Activated T-helper 1 cell treated with anti-CD3 and anti-CD28 coated beads, Interleukin-2, amount 50 U/mL, for 16 hours (primary cell): ENCODE measurements around the gene EZR.

Source experiments
- DNase-seq, 2 donors: peaks; one replicate each; pipeline ENCODE4 v3.0.0-alpha.2; 2020; ENCODE audit warnings: low read depth in 1 of 2, low spot score in 1 of 2

Gene EZR

GRCh38 chr6:158764183-158764849, 54.9 kb downstream of the EZR start:
- DNase-seq = no peak

DNA sequence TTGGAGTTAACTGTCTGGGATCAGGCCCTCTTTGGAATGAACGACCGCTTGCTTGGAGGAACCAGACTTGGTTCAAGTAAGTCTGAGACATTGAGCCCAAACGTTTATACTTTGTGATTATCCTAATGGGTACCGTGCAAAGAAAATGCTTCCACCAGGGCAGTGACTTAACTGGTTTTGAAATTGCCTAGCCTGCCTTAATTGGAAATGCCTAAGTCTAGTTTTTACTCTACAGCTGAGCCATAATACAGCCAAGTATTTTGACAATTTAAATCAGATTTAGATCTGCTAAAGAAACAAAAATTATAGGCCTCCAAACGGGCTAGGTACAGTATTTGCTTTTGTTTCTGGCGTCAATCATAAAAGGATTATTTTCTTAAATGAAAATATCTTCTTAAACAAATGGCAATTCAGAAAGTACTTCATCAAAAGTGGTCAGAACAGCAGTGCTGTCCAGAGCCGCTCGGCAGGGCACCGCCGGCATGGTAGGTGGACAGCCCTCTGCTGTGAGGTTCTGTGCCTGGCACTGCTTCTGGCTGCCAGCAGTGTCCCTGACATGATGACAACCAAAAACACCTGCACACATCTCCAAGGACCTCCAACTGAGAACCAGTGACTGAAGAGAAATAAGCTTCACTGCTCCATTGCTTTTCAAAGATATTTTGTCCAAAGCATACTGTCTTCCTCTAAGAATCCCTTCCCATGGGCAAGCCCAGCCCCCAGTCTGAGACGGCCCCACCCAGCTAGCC, 55.6 kb downstream of the EZR start:
- DNase-seq = no peak

DNA sequence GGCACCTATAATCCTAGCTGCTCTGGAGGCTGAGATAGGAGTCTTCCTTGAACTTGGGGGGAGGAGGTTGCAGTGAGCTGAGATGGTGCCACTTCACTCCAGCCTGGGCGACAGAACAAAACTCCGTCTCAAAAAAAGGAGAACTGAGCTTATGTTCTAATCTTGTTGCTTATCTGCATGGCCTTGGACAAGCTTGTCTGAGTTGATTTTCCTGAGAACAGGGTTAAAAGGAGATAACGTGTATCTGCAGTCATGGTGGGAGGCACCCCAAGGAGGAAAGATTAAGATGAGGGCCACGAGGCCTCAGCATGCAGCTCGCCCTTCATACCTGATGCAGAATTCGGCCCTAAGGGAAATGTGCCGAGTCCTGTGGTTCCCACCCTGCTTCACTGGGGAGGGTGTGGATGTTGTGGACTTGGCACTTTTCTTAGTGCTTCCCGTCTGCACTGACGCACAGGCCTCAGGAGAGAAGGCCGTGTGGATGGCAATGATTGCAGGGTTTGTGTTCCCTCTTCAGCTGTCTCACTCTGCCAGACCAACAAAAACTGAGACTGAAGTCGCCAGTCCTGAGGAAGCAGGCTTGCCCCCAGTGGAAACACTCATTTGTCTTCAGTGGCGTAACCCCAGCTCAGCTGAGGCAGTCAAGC, 56.3 kb downstream of the EZR start:
- DNase-seq = no peak

GRCh38 chr6:158761746-158762145, 57.4 kb downstream of the EZR start:
- no peak for DNase-seq

- DNase-seq = no peak
Observed at GRCh38 chr6:158760618-158761250, 58.4 kb downstream of the EZR start.

GRCh38 chr6:158759966-158760617, 59.1 kb downstream of the EZR start:
- no peak for DNase-seq

- DNase-seq = no peak
Observed at GRCh38 chr6:158758941-158759479, 60.2 kb downstream of the EZR start.

GRCh38 chr6:158758451-158758860, 60.7 kb downstream of the EZR start:
- DNase-seq = no peak

- DNase-seq = no peak
Observed at GRCh38 chr6:158757753-158758090, 61.4 kb downstream of the EZR start.

DNA sequence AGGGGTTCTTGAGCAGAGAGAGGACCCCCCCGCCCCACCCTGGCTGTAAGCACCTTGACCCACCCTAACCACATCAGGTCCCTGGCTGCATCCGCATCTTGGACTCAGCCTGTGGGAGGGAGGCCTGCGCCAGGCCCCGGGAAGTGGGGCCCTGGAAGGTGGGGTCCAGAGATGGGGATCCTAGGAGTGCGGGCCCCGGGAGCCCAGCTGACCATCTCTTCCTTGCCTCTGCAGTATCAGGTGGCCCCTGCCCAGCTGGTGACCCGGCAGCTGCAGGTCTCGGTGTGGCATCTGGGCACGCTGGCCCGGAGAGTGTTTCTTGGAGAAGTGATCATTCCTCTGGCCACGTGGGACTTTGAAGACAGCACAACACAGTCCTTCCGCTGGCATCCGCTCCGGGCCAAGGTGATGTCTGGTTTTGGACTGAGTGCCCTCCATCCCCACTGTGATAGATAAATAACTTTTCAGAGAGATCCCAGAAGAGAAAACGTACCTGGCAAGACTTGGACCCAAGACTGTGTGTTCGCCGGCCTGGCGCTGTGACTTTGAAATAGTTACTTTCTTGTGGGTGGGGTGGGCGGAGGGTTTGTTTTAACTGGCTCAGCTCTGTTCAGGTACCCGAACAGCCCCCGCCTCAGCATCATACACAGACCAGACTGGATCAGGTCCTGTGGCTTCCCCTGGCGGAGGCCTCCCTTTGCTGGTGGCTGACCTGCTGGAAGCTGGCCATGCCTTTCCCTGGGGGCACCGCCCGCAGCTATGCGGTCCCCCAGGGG, 62.0 kb downstream of the EZR start:
- DNase-seq = no peak

- DNase-seq = no peak
Observed at GRCh38 chr6:158756126-158756525, 63.0 kb downstream of the EZR start.

DNA sequence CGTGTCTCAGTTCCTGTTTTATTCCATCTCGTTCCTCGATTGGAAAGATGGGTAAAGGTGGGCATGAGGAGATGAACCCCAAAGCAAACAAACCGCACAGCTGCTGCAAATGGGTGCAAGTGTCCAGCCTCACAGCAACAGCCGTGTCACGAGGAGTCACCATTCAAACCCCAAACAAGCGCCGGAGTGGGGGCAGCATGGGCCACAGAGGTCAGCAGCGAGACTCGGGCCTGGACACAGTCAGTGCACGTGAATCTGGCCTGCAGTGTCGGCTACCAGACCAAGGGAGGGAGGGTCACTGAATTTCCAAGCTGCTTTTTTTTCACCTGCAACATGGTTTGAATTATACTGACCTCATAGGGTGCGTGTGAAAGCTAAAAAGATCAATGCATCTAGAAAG, 63.5 kb downstream of the EZR start:
- DNase-seq = no peak

GRCh38 chr6:158754738-158755137, 64.4 kb downstream of the EZR start:
- DNase-seq = no peak

- no peak for DNase-seq
Observed at GRCh38 chr6:158753811-158754210, 65.4 kb downstream of the EZR start.

DNA sequence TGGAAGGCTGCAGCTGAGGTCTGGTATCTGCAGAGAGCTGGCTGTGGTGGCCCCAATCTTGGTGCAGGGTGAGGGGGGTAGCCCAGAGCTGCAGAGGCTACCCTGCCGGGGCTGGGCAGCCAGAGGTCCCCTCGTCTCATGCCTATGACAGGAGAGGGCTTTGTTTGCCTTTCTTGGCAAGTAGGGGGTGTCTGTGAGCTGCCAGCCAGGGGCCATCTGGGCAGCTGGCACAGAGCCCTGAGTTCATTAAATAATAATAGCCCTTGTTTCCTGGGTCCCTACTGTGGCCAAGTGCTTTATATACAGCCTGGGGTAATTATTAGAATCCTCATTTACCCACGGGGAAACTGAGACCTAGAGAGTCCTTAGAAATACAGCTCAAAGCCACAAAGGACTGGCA, 66.6 kb downstream of the EZR start:
- DNase-seq = no peak

DNA sequence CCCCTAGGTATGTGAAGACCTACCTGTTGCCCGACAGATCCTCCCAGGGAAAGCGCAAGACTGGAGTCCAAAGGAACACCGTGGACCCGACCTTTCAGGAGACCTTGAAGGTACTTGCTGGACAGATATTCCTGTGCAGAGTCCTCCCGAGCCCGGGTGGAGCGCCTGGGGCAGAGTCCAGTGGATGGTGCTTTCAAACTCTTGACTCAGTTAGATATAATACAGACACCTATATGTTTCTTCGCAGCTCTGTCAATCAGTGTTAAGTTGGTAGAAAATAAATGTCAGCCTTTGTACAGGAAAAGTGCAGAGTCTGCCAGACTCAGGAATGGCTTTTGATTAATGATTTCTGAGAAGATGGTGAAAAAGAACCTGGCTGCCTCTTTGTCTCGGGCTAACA, 67.2 kb downstream of the EZR start:
- DNase-seq = no peak

DNA sequence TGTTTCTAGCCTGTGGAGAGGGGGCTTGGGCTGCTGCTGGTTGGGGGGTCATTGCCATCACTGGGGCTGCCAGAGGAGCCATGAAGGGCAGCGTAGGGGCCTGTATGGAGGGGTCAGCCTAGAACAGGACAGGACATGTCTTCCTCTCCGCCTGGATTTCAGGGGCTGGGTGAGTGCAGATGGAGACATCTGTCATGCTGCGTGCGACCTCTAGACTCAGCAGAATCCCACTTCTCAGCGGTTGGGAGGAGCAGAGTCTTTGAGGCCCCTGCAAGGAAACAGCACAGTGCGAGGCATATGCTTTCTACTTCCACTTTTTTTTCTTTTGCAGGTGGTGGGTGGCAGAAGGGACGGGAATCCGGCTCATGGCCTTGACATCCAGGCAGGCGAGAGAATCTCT, 67.9 kb downstream of the EZR start:
- DNase-seq = no peak

DNA sequence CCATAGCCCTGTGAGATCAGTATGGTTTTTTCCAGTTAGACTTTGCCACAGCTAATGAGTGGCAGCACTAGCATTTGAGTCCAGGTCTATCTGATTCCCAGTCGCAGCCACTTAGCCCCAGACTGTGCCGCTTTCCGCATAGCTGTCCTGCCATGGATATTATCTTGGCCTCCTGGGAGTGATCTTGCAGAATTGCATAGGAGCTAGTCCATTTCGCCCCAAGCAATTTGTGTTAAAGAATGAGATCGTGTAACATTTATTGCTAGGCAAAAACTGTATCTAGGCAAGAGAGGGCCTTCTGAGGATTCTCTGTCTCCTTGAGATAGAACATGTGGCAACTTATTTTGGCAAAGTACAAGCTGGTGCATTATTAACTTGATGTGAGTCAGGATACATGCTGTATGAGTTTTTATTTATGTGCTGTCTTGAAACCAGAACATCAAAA, 74.2 kb downstream of the EZR start:
- DNase-seq = no peak

GRCh38 chr6:158743033-158743651, 76.0 kb downstream of the EZR start:
- no peak for DNase-seq

- no peak for DNase-seq
Observed at GRCh38 chr6:158739673-158740072, 79.5 kb downstream of the EZR start.
